Stimulated activated CD4-positive, alpha-beta T cell treated with anti-CD3 and anti-CD28 coated beads, Interleukin-2, amount 100 ng/mL, for 48 hours (primary cell): ENCODE data around the gene OLFM2.
A peak's percentile ranks its signal among the peaks of the same experiment; 100 is the strongest.
"Not testable (repeated sequence)": the region's sequence is repeated elsewhere in the genome, so short reads cannot be mapped to it uniquely, and the experiment has no call there.

Experiments used
- DNase-seq, 2 donors: peaks; one replicate each; pipeline ENCODE4 v3.0.0-alpha.2; 2020

Gene OLFM2

DNA sequence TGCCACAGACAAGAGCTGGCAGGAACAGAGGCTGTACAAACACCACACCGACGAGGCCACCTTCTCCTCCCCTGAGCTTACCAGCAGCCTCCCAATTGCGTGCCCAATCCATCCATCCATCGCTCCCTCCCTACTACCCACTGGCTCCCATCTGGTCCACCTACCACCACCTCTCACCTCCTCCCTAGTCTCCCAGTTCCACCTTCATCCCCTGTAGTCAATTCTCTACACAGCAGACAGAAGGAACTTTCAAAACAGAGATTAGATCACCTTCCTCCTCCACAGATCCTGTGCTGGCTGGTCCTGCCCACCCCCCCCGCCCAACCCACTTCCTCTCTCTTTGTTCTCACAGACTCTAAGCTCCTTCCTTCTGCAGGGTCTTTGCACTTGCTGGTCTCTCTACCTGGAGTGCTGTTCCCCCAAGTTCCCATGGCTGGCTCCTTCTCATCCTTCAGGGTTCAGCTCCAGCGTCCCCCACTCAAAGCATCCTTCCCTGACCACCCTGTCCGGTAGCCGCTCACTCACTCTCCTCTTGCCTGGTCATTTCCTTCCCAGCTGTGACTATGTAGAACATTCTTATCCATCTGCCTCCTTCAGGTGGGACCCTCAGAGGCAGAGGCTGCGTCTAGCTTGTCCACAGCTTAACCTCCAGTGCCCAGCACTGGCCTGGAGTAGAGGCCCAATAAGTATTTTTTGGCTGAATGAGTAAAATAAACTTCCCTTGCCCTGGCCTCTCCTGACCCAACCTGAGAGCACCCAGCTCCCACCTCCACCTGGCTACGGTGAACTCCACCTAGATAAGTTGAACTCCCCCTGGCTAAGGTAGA lies 78.2 kb downstream of the OLFM2 start:
- DNase-seq: no peak

DNA sequence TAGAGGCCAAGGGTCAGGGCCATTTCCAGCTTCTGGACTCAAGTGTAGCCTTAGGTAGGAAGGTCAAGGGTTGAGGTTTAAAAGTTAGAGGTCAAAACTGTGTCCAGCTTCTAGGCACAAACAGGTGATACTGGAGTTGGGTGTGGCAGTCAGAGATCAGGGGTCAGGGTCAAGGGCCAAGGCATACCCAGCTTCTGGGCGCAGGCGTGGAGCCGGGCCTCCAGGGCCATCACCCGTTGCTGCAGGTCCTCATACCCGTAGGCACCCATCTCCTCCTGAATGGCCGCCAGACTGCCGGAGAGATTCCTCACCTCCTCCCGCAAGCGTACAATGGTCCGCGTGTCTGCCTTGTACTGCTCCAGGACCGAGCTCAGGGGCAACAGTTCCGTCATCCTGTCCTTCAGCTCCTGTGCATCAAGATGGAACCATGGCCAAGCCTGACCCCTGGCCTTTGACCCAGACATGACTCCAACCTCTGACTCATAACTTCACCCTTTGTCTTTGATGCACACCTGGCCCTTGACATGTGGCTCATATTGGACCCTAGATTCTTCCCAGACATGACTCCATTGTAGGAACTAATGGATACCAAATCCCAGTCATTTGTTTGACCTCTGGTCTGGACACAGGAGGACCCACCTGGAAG lies 79.1 kb downstream of the OLFM2 start:
- no peak for DNase-seq

DNA sequence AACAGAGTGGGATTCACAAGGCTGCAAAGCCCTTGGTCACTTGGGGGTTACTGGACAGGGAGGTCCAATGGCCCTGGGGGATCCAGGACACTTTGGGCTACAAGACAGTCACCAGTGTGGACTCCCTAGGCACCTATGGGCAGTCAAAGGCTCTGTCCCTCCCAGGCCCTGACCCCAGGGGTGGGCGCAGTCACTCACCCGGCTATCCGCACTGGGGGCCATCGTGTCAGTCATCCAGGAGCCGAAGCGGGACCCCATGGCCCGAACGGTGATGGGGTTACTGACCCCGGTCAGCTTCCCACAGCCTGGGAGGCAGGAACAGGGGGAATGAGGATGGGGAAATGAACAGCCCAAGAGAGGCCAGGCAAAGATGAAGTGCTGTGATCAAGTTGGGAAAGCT lies 79.7 kb downstream of the OLFM2 start:
- DNase-seq: no peak

DNA sequence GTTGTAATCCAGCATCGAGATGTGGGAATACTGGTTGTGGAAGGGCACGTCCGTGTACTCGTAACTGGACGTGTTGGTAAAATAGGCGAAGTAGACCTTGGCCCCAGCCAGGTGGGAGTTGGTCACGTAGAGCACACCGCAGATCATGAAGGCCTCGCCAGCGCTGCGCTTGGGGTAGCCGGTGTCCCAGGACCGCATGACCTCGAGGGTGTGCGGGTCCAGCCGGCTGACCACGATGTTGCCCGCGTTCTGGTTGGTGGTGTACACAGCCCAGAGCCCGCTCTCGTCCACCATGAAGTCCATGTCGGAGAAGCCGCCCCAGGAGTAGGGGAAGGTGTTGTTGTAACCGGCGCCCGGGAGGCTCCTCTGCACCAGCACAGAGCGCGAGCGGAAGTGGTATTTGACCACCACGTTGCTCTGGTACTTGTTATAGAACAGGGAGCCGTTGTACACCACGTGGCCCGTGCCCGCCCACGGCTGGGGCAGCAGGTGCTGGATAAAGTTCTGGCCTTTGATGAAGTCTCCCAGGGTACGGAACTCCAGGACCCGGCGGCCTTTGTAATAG lies 82.0 kb downstream of the OLFM2 start:
- no peak for DNase-seq

DNA sequence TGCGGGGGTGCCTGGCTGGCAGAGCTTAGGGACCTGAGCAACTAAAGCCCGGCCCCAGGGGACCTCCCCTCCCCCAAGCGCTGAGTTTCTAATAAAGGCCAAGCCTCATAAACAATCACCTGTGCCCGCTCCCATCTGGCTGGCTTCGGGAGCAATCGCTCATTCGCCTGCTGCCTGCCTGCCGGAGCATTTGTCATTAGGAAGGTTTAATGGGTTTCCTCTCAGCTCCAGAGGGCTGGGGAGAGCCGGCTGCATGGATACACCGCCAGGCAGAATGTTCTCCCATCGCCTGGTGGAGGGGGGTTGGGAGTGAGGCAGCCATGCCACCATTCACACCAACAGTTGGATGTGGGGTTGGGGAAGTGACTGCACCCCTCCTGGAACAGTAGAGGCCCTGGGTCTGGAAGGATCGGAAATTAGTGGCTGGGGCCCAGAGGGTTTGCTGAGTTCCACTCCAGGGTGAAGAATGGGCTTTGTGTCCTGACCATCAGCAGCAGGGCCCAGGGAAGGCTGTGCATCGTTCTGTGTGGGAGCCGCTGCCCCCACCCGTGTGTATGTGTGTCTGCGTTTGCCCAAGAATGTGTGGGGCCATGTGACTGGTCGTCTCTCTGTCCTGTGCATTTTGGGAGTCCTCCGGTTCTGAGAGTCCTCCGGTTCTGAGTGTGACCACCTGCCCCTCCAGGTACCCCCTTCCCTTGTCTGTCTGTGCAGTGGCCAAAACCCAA lies 85.9 kb downstream of the OLFM2 start:
- no peak for DNase-seq

DNA sequence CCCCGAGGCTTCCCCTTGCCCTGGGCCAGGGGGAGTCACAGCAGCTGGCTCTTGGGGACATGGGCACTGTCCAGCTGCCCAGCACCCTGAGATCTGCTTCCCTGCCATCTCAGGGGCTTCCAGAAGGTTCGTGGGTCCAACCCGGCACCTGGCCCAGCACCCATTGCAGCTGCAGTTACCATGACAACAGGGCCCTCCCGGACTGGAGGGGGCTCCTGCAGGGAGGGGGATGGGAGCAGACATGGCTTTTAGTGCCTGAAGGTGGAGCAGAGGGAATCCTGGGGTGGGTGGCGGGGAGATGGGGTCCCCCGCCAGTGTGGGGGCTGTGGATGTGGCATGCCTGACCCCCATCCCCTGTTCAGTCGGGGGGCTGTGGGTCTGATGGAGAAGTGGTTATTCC lies 86.5 kb downstream of the OLFM2 start:
- DNase-seq: no peak

DNA sequence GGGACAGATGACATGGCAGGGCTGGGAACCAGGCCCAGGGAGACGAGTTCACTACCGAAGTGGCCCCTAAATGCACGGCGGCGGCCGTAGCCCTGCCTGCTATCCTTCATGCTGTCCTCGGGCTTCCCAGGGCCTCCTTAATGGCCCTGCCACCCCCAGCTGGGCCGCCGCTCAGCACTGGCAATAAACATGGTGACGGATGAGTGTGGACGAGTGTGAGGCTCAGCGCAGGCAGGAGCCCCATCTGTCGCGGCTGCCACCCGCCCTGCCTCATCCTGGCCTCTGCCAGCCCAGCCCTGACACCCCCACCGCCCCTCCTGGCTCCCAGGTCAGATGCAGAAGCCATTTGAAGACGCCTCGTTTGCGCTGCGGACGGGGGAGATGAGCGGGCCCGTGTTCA lies 87.6 kb downstream of the OLFM2 start:
- DNase-seq: no peak

DNA sequence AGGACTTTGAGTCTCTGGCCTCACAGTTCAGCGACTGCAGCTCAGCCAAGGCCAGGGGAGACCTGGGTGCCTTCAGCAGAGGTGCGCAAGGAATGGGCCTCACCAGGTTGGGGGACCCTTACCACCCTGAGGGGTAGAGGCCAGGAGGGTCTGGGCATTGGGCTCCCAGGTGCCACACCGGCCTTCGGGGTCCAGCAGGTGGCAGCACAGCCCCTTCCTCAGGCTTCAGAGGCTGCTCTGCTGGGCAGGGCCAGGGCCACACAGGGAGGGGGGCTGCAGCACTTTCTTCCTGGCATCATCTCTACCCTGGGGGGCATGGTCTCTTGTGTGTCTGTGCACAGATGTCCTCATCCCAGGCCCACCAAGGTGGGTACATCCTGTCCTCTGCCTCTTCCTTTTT lies 88.3 kb downstream of the OLFM2 start:
- no peak for DNase-seq

DNA sequence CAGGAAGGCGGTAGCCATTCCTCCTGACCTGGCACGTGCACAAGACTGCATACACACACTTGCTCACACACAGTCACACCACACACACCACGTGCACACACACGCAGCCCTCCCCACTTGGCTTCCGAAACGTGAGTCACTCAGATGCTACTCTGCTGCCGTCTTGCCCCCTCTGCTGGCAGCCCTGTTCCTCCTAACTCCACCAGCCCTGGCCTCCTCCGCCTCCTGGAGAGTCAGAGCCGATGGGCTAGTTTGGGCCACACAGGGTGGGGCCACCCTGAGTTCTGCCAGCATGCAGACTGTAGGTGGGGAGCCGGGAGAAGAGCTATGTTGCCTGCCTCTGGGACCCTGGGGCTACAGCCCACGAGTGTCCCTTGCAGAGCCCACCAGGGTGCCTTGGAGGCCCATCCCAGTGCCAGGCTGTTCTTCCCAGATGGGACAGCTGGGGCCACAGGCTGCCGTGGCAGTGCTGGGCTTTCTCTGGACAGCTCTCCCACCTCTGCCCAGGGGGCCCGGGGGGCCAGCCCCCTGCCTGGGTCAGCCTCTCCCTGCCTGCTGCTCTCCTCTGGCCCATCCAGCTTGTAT lies 89.1 kb downstream of the OLFM2 start:
- DNase-seq: peak; percentile 33 to 55

DNA sequence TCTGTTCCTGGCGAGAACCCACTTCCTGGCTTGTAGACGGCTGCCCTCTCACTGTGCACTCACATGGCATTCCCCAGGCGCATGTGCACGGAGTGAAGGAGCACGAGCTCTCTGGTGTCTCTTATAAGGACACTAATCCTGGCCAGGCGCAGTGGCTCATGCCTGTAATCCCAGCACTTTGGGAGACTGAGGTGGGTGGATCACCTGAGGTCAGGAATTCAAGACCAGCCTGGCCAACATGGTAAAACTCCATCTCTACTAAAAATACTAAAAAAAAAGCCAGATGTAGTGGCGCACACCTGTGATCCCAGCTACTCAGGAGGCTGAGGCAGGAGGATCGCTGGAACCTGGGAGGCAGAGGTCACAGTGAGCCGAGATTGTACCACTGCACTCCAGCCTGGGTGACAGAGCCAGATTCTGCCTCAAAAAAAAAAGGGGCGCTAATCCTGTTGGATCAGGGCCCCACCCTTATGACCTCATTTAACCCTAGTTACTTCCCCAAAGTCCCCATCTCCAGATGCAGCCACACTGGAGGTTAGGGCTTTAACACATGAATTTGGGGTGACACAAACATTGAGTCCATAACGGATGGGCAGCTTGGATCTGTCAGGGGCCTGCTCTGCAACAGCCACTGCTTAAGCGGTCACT lies 92.6 kb downstream of the OLFM2 start:
- not testable (repeated sequence) for DNase-seq

DNA sequence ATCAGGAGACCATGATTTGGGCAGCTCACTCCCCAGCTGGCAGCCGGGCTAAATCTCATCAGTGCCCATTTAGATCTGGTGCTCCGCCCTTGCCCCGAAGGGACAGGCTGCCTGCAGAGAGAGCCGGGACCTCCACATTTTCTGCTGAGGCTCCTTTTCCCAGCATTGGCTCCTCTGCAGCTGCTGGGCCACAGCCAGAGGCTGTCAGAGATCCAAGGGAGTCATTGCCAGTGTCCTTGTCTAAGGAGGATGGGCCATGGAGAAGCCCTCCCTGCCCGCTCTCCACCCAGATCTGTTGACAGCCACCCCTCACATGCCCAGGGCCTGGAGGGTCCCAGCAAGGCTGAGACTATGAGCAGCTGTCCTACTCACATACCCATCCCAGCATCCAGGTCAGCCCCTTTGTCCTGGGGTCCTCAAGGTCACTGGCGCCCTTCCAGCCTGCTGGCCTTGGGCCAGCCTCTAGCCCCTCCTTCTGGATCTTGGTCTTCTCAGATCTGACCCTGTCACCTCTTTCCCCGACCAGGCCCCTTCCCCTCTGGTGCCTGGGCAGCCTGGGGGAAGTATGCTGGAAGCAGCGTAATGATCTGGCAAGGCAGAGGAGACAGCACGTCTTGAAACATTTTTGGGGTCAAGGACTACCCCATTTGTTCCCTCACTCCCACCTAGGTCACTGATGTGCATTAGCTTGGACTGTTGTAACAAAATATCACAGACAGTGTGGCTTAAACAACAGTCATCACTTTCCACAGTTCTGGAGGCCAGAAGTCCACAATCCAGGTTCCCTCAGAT lies 93.3 kb downstream of the OLFM2 start:
- DNase-seq: no peak

DNA sequence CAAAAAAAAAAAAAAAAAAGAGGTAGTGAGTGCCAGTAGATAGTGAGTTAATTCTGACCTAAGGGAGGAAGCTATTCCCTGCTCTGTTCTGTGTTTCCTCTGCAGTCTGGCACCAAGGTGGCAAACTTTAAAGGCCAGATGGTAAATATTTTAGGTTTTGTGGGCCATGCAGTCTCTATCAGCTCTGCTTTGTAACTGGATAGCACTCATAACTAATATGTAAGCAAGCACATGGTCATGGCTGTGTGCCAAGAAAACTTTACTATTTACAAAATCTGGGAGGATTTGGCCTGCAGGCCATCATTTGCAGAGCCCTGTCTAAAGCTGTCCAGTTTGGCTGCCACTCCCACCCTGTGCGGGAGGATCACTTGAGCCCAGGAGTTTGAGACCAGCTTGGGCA lies 96.9 kb downstream of the OLFM2 start:
- DNase-seq: no peak

DNA sequence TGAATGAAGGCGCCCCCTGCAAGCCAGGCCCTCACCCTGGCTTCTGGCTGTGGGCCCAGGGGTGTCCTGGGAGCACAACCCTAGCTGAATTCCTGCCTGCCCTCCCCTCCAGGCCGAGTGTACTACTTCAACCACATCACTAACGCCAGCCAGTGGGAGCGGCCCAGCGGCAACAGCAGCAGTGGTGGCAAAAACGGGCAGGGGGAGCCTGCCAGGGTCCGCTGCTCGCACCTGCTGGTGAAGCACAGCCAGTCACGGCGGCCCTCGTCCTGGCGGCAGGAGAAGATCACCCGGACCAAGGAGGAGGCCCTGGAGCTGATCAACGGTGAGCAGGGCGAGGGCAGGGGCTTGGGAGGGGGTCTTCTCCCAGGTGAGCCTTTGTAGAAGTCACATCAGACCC lies 98.0 kb downstream of the OLFM2 start:
- no peak for DNase-seq

DNA sequence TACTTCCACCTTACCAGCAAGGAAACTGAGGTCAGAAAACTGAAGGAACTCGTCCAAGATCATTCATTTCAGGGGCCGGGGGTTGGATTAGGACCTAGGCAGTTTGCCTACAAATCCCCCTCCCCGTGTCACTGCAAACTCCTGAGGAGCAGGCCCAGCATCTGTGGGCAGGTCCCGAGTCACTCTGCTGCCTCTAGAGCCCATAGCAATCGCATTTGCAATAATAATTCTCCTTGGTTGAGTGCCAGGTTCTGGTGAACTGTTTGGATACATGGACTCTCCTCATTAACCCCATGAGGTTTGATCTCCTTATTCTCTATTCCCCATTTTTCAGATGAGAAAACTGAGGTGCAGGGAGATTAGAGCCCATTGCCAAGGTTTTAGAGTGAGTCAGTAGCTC lies 100.3 kb downstream of the OLFM2 start:
- DNase-seq: no peak

DNA sequence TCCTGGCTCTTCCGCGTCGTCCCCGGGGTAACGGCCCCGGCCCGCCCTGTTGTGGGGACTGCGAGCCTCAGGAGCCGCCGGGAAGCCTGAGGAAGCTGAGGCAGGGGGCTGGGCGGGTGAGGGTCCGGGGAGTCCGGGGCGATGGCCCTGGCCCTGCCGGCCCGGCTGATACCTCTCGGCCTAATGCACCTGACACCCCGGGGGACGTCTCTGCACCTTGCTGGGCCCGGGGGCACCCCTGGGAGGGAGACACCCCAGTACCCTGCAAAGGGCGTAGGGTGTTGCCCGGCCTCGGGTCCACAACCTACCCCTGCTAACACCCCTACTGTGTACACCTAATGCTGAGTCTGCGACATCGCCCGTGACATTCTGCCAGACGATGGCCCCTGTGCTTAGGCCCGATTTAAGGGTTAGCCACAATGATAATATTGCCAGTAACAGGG lies 100.8 kb downstream of the OLFM2 start:
- no peak for DNase-seq

DNA sequence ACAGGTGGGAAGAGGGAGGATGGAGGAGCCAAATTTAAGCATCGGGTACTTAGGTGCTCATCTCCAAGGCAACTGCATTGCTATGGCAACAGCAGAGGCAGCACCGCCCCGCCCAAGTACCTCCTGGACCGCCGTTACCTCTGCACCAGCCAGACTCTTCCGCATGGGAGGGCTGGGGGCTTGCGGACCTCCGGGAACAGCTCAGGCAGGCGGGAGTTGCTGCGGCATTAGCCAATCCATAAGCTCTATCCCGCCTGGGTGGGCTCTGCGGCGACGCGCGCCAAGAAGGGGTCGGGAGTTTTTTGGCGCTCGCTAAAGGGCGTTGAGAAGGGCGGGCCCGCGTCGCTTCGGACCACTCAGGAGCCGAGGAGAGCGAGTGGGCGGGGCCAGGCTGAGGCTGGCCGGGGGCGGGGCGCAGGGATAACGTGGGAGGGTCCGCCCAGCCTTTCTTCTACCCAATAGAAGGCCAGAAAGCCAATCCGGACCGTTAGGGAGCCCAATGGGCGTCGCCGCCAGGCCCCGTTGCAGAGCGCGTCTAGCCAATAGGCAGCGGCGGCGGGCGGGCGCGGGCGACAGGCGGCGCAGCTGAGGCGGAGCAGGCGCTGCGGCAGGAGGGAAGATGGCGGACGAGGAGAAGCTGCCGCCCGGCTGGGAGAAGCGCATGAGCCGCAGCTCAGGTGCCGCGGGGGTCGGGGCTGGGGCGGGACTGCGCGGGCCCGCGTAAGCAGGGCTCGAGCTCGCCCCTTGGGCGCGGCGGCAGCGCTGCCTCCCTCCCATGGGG lies 101.4 kb downstream of the OLFM2 start, which contains the start of gene PIN1:
Gene PIN1, plus strand, starts transcription at position 593 of the 781 bp plus-strand sequence. Its CDS starts 27 bp downstream, at position 620.
- peak; percentile 99 for DNase-seq

DNA sequence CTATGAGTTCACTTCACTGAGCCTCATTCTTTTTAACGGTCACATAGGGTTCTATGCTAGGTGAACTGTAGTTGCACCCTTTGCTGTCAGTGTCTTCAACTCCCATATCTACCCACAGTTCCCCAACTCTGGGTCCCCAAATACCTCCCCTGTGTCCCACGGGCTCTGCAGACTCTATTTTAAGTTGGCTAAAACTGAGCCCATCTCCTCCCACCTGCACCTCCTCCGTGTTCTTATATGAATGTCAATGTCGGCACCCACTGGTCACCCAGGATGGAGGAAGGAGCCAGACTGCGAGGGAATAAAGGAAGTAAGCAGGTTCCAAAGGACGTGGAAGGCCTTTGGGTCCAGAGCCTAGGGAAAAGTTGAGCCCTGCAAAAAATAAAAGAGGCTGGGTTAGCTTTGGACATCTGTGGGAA lies 102.0 kb downstream of the OLFM2 start:
- DNase-seq: no peak

DNA sequence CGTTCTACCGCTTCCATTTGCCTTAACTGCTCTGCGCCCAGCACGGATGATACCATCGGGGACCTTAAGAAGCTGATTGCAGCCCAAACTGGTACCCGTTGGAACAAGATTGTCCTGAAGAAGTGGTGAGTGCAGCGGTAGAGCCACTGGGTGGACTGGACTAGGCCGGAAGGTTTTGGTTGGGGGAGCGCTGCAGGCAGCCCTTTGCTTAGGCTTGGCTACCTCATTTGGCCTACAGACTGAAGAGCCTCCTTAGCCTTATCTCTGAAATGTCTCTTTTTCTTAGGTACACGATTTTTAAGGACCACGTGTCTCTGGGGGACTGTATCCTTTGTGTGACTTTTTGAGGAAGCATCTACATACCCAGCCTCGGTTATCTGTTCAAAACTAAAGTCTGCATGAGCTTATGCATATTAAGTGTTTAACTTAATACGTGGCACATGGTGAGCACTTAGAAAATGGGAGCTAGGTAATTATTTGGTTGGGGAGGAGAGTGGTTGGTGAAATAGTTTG lies 107.7 kb downstream of the OLFM2 start:
- no peak for DNase-seq

DNA sequence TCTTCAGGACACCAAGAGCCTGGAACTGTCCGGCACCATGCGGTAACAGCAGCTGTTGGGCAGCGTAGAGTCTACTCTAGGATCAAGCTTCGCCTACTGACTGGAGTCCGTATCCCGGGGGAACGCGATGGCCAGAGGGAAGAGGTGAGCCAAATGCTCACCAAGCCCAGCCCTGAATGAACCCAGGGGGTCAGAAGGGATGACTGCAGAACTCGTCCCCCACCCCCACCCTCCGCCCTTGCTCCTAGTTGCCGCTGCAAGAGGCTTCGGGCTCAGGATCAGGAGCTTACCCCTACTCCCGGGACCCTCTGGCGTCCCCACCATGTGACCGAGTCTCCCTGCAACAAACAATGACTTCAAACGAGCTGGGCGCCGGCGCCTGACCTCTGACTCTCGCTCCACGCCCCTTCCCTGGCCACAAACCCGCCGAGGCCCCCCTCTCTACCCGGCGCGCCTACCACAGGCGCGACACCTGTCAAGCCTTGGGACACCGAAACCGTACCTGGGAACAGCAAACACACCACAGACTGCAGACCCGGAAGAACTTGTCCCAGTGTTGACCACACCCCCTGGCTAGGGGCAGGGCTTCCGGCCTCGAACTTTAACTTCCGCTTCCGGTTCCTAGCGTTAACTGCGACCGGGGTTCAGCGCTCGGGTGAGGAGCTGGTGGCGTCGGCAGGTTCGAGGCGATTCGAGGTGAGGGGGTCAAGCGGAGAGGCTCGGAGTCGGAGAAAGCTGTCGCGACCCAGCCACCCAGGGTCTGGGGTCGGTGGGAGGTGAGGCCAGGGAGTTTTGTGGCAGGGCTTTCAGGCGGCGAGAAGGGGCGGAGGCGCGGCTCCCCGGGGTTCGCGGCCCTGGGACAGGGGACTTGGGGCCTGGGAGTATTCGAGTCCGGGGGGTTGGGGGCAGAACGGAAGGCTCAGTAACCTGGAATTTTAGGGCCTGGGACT lies 108.8 kb downstream of the OLFM2 start, which contains the start of gene UBL5:
Gene UBL5, plus strand, starts transcription at position 630 of the 950 bp plus-strand sequence. CDS start 420 bp downstream, outside the sequence.
- DNase-seq: peak; percentile 79 to 84
